Measurements from ENCODE around the gene ANKUB1.

The ANKUB1 gene

DNA sequence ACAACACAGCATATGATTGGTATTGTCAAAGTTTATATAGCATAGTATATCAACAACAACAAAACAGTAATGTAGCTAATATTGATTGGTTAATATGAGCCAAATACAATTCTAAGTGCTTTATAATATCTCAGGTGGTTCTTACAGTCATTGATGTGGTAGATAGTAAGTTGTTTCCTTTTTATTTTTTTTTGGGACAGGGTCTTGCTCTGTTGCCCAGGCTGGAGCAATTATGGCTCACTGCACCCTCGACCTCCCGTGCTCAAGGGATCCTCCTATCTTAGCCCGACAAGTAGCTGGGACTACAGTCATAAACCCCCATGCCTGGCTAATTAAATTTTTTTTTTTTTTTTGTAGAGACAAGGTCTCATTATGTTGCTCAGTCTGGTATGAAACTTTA is 23.4 kb upstream of the ANKUB1 start:
- no peak for DNase-seq
- H3K9me3 Mint-ChIP-seq = no peaks in the 10 kb centered on the region
- H3K27ac Mint-ChIP-seq = no peak overlapping the region
- H3K4me1 Mint-ChIP-seq (ENCODE audit: low read depth) = peaks cover 68% of the 10 kb centered on the region
- H3K4me3 Mint-ChIP-seq = peak overlapping the region; percentile 6
- H3K36me3 Mint-ChIP-seq (ENCODE audit: low read depth) = peaks cover 34% of the 10 kb centered on the region
- no peaks in the 10 kb centered on the region for H3K27me3 Mint-ChIP-seq

DNA sequence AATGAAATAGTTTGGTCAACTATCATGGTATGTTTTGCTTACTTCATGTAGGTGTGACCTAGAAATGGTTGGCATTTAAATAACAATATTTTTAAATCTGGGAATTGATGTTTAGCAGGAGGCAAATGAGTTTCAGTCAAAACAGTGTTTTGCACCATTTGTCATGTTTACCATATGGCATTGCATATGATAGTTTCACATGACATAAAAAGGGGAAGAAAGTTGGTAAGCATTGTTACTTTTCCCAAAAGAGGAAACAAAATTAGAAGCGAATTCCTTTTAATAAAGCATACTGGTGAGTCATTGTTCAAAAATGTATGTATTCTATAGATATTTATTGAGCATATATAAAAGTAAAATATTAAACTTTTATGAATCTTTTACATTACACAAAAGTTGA is 23.0 kb upstream of the ANKUB1 start:
- peaks cover 67% of the 10 kb centered on the region for H3K4me1 Mint-ChIP-seq (ENCODE audit: low read depth)
- no peaks in the 10 kb centered on the region for H3K9me3 Mint-ChIP-seq
- DNase-seq = no peak
- H3K36me3 Mint-ChIP-seq (ENCODE audit: low read depth) = peaks cover 34% of the 10 kb centered on the region
- H3K4me3 Mint-ChIP-seq = peak overlapping the region; percentile 96
- H3K27me3 Mint-ChIP-seq = no peaks in the 10 kb centered on the region
- no peak overlapping the region for H3K27ac Mint-ChIP-seq

DNA sequence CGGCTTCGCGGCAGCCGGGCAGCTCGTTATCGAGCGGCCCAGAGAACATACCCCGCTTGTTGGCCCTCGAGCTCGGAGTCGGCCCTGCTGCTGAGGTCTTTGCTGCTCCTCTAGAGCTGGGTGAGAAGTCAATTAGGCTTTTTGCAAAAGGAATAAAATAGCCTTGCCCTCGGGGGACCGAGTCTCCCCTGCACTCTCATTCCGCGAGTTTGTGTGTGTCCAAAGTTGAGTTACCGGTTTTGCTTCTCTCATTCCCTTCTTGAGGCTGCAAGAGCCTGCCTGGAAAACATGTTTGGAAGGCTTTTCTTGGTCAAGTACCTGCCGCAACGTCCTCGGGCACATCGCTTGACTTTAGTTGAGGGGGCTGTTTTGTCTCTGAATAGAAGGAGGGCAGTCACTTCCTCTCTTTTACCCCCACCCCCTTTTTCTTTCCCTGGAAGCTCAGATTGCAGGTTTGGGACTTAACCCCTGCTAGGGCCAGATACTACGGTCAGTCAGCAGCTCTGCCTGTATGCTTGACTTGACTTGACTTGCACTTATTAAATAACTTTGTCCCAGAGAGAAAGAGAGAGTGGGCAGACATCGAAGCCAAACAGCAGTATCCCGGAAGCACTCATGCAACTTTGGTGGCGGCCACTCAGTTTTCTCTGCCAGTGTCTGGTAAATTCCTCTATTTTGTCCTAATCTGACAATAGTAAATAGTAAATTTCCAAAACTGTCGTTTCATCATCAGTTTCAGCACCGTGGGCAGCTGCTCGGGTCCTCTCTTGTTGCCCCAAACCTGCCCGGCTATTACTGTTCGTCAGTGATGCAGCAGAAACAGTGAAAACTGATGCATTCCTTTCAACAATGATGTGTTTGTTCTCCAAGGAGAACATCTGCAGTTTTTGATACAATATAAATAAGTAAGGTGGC is 21.3 kb upstream of the ANKUB1 start:
- DNase-seq = peak; percentile 36
- H3K4me1 Mint-ChIP-seq (ENCODE audit: low read depth) = peaks cover 54% of the 10 kb centered on the region
- H3K4me3 Mint-ChIP-seq = peak overlapping the region; percentile 96
- H3K27ac Mint-ChIP-seq = peak overlapping the region; percentile 100
- H3K36me3 Mint-ChIP-seq (ENCODE audit: low read depth) = peaks cover 30% of the 10 kb centered on the region
- no peaks in the 10 kb centered on the region for H3K27me3 Mint-ChIP-seq
- no peaks in the 10 kb centered on the region for H3K9me3 Mint-ChIP-seq

DNA sequence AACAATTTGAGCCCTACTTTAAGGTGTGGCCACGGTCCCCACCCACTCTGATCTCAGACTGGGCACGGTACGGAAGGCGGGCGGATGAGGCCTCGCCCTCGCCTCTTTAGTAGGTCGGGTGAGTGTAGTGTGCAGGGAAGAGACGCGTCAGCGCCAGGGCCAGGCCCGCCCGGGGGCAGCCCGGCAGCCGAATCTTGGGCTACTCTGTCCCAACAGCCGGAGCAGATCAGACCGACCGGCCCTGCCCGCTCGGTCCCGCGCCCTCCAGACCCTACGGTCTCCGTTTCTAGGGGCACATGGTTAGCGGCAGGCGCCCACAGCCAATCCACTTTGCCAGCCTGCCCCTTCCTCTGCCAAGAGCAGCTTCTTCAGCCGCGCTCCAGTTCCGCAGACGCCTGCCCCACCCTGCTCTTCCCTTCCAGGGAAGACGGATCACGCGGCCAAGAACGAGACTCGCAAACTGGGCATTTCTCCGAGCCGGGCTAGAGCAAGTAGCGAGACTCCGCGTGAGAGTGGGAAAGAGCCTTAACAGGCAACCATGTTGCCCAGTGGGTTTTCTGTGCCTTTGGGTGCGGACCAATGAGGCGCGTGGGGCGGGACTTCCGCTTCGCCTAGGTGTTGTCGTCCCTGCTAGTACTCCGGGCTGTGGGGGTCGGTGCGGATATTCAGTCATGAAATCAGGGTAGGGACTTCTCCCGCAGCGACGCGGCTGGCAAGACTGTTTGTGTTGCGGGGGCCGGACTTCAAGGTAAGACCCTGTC is 20.4 kb upstream of the ANKUB1 start, which contains the start of gene RNF13:
Gene RNF13, plus strand, starts transcription at position 610 of the 761 bp plus-strand sequence. CDS start 32,812 bp downstream, outside the sequence.
- H3K4me1 Mint-ChIP-seq (ENCODE audit: low read depth) = peaks cover 49% of the 10 kb centered on the region

DNA sequence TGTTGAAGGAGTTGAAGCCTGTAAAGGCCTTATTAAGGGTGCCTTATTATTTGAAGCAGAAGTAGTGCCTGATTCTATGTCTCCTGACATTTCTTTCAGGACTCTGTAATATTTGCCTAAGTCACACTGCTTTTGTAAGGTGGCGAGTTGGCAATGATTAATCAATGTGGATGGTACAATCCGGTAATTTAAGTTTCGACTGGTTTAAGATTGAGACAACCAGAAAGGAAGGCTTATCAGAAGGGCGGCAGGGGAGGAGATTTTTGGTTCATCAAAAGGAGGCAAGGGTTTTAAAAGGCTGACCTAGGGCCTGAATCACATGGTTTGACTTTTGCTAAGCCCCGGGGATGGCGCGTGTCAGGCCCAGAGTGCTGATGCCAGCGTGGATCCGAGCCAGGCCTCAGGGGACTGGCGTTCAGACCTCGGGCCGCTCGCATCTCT is 19.8 kb upstream of the ANKUB1 start:
- DNase-seq = no peak
- peaks cover 2% of the 10 kb centered on the region for H3K27me3 Mint-ChIP-seq
- H3K27ac Mint-ChIP-seq = peak overlapping the region; percentile 100
- H3K4me3 Mint-ChIP-seq = peak overlapping the region; percentile 96
- no peaks in the 10 kb centered on the region for H3K9me3 Mint-ChIP-seq
- peaks cover 43% of the 10 kb centered on the region for H3K4me1 Mint-ChIP-seq (ENCODE audit: low read depth)
- peaks cover 29% of the 10 kb centered on the region for H3K36me3 Mint-ChIP-seq (ENCODE audit: low read depth)

More for the DNA sequence above, 20.4 kb upstream of the ANKUB1 start, which contains the start of gene RNF13:
- Mint-ChIP-seq H3K27me3 (no peaks in the 10 kb centered on the region), H3K27ac (peak within 1 kb of the TSS; percentile 100), H3K9me3 (no peaks in the 10 kb centered on the region), H3K4me3 (peak within 1 kb of the TSS; percentile 96), H3K36me3 (ENCODE audit: low read depth) (peaks cover 30% of the 10 kb centered on the region)
- peak; percentile 95 for DNase-seq

DNA sequence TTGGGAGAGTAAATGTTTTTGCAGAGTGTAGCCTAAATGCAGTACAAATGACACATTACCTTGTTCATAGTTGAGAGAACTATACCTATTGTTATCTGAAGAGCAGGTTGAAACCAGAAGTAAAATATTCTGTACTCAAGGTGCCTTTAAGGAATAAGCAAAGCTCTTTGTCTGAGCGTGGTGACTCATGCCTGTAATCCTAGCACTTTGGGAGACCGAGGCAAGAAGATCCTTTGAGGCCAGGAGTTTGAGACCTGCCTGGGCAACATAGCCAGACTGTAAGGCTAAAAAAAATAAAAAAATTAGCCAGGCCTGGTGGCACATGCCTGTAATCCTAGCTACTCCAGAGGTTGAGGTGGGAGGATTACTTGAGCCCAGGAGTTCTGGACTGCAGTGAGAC is 18.5 kb upstream of the ANKUB1 start:
- Mint-ChIP-seq H3K9me3 (no peaks in the 10 kb centered on the region), H3K27ac (no peak overlapping the region), H3K4me3 (no peak overlapping the region), H3K36me3 (ENCODE audit: low read depth) (peaks cover 24% of the 10 kb centered on the region), H3K4me1 (ENCODE audit: low read depth) (peaks cover 32% of the 10 kb centered on the region), H3K27me3 (peaks cover 9% of the 10 kb centered on the region)
- no peak for DNase-seq

DNA sequence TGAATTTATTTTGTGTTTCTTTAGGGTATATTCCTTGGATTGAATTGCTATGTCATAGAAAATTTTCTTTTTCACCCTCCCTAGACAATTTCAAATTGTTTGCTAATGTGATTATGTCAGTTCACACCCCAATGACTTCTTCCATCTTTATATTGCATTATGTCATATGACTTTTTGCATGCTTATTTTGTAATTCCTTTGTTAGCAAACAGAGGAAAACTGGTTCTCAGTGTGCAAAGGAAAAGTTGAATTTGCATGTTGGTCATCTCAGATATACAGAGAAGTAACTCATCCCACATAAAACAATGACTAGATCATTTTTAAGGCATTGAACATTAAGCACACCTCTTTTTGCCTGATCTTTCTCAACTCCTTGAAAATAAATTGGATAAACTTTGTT is 17.3 kb upstream of the ANKUB1 start:
- Mint-ChIP-seq H3K27ac (no peak overlapping the region), H3K4me1 (ENCODE audit: low read depth) (peaks cover 21% of the 10 kb centered on the region), H3K9me3 (no peaks in the 10 kb centered on the region), H3K4me3 (no peak overlapping the region), H3K27me3 (peaks cover 16% of the 10 kb centered on the region), H3K36me3 (ENCODE audit: low read depth) (peaks cover 19% of the 10 kb centered on the region)
- no peak for DNase-seq

DNA sequence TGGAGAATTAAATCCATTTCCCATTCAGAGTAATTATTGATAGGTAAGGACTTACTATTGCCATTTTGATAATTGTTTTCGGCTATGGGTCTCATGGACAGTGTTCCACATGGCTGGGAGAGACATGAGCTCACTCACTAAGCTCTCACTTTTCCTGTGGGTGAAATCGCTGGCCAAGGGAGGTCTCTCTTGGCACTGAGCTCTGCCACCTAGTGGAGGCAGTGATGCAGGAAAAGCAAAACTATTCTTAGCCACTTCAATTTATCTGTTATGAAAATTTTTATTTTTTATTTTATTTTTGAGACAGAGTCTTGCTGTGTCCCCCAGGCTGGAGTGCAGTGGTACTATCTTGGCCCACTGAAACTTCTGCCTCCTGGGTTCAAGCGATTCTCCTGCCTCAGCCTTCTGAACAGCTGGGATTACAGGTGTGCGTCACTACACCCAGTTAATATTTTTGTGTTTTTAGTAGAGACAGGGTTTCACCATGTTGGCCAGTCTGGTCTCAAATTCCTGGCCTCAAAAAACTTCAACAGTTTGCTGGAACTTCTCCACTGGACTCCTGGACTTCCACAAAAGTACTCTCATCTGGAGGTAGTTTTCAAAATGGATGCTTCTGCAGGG is 16.0 kb upstream of the ANKUB1 start:
- Mint-ChIP-seq H3K4me1 (ENCODE audit: low read depth) (peaks cover 14% of the 10 kb centered on the region), H3K27ac (no peak overlapping the region), H3K36me3 (ENCODE audit: low read depth) (peaks cover 8% of the 10 kb centered on the region), H3K27me3 (peaks cover 18% of the 10 kb centered on the region), H3K9me3 (no peaks in the 10 kb centered on the region), H3K4me3 (no peak overlapping the region)
- DNase-seq = peak; percentile 55

DNA sequence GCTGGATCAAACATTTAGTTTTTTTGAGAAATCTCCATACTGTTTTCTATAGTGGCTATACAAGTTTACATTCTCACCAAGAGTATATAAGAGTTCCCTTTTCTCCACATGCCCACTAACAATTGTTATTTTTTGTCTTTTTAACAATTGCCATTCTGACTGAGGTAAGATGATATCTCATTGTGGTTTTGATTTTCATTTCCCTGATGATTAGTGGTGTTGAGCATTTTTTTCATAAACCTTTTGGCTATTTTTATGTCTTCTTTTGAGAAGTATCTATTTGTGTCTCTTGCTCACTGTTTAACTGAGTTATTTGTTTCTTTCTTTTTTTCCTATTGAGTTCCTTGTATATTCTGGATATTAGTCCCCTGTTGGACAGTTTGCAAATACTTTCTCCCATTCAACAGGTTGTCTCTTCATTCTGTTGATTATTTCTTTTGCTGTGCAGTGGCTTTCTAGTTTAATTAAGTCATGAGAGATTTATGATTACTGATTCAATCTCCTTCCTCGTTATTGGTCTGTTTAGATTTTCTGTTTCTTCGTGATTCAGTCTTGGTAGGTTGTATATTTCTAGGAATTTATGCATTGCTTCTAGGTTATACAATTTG is 13.9 kb upstream of the ANKUB1 start:
- Mint-ChIP-seq H3K36me3 (ENCODE audit: low read depth) (no peaks in the 10 kb centered on the region), H3K27me3 (peaks cover 18% of the 10 kb centered on the region), H3K9me3 (no peaks in the 10 kb centered on the region), H3K27ac (no peak overlapping the region), H3K4me1 (ENCODE audit: low read depth) (peaks cover 5% of the 10 kb centered on the region), H3K4me3 (no peak overlapping the region)
- no peak for DNase-seq

DNA sequence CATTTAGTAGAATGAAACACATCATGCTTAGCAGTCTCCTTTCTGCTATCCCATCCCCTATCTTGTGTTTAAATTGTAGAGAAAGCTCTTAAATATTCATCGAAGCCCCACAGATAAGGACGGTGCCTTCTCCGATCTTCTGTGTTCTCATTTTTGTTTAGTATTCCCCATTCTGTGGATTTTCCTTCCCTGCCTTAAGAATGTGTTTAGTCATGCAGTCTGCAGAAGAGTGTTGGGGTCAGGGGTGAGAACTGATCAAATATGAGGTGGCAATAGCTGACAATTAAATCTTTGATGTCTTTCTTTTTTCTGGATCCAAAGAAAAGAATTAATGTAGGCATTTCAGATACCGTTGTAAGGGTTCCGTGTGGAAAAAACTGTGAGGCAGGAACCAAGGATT is 9.3 kb upstream of the ANKUB1 start:
- H3K27me3 Mint-ChIP-seq = peaks cover 23% of the 10 kb centered on the region
- no peaks in the 10 kb centered on the region for H3K9me3 Mint-ChIP-seq

DNA sequence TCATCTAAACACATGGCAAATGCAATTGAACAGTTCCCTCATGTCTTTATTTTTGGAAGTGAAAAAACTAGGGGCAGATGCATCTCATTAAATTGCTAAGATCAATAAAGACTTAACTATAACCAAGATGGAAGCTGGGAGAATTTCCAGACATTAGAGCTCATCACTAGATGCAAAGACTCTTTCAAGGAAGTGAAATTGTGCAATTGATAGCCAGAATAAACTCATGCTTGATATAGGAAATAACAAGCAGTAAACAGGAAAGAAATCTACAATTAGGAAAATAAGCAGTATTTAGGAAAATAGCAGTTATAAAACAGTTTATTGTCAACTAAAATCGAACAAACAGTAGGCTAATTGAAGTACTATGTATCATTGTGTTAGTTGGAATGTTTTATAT is 8.8 kb upstream of the ANKUB1 start:
- peaks cover 19% of the 10 kb centered on the region for H3K27me3 Mint-ChIP-seq
- no peak overlapping the region for H3K4me3 Mint-ChIP-seq
- no peaks in the 10 kb centered on the region for H3K9me3 Mint-ChIP-seq
- H3K36me3 Mint-ChIP-seq (ENCODE audit: low read depth) = no peaks in the 10 kb centered on the region
- DNase-seq = no peak
- H3K27ac Mint-ChIP-seq = no peak overlapping the region
- no peaks in the 10 kb centered on the region for H3K4me1 Mint-ChIP-seq (ENCODE audit: low read depth)

More for the DNA sequence above, 9.3 kb upstream of the ANKUB1 start:
- H3K4me1 Mint-ChIP-seq (ENCODE audit: low read depth) = peaks cover 2% of the 10 kb centered on the region
- H3K27ac Mint-ChIP-seq = no peak overlapping the region
- no peaks in the 10 kb centered on the region for H3K36me3 Mint-ChIP-seq (ENCODE audit: low read depth)
- no peak for DNase-seq
- H3K4me3 Mint-ChIP-seq = no peak overlapping the region

DNA sequence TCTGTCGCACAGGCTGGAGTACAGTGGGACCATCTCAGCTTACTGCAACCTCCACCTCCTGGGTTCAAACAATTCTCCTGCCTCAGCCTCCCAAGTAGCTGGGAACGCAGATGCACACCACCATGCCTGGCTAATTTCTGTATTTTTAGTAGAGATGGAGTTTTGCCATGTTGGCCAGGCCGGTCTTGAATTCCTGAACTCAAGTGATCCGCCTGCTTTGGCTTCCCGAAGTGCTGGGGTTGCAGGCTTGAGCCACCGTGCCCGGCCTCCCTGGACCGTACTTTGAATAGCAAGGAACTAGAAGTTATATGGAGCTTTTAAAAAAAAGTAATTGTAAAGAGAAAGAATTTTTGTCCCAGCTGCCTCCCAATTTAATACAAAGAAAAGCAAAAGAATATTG is 8.3 kb upstream of the ANKUB1 start:
- peaks cover 16% of the 10 kb centered on the region for H3K27me3 Mint-ChIP-seq
- no peaks in the 10 kb centered on the region for H3K4me1 Mint-ChIP-seq (ENCODE audit: low read depth)
- DNase-seq = no peak
- H3K27ac Mint-ChIP-seq = no peak overlapping the region
- no peaks in the 10 kb centered on the region for H3K9me3 Mint-ChIP-seq
- H3K4me3 Mint-ChIP-seq = no peak overlapping the region
- H3K36me3 Mint-ChIP-seq (ENCODE audit: low read depth) = no peaks in the 10 kb centered on the region

DNA sequence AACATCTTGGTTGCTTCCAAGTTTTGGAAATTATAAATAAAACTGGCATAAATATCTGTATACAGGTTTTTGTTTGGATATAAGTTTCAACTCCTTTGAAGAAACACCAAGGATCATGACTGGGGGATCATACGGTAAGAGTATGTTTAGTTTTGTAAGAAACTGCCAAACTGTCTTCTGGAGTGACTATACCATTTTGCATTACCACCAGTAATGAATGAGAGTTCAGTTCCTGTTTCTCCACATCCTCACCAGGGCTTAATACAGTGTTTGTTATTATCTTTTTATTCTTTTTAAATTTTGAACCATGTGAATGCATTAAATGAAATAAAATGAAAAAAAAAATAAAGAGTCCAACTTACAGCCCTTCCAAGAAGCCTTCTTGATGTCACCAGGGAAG is 3.7 kb upstream of the ANKUB1 start:
- H3K9me3 Mint-ChIP-seq = no peaks in the 10 kb centered on the region
- H3K27me3 Mint-ChIP-seq = peaks cover 23% of the 10 kb centered on the region
- no peaks in the 10 kb centered on the region for H3K4me1 Mint-ChIP-seq (ENCODE audit: low read depth)
- no peak for DNase-seq
- no peak overlapping the region for H3K27ac Mint-ChIP-seq
- H3K36me3 Mint-ChIP-seq (ENCODE audit: low read depth) = no peaks in the 10 kb centered on the region
- H3K4me3 Mint-ChIP-seq = no peak overlapping the region

DNA sequence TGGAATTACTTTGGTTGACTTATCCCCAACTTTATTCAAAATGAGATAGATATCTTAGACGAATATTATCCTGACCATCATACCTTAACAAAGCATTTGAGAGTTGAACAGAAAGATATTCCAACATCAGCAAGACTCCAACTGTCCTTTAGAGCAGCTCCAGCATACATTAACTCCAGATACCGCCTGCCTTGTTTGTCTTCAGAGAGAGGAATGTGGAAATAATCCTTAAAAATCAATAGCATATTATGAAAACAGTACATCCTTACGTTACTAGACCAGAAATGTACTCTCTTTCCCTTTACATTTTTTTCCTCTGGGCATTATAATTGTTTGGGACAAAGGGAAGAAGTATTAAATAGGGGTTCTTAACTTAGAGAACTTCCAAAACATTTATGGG is 1.7 kb downstream of the ANKUB1 start:
- Mint-ChIP-seq H3K27me3 (peaks cover 50% of the 10 kb centered on the region), H3K27ac (no peak overlapping the region), H3K36me3 (ENCODE audit: low read depth) (no peaks in the 10 kb centered on the region), H3K4me3 (no peak overlapping the region), H3K9me3 (no peaks in the 10 kb centered on the region), H3K4me1 (ENCODE audit: low read depth) (no peaks in the 10 kb centered on the region)
- DNase-seq = no peak
